H1 (cell line): ENCODE measurements around the gene MRPS15. TPM values are rescaled to one million over a fixed set of nuclear protein-coding genes. Genes with fewer than 3 reads are reported as not detected.

Experiments used
- CTCF ChIA-PET: fragments of 300-600 bp; sonication (Branson Sonifier 250); formaldehyde crosslinking; loops from one replicate; lab custom pipeline; 2021; ENCODE audit not compliant: partially characterized antibody; lab: Charles Lee
- POLR2A ChIA-PET: fragments of 300-600 bp; sonication (Branson Sonifier 250); formaldehyde crosslinking; loops from one replicate; lab custom pipeline; 2021; ENCODE audit warnings: inconsistent platforms; ENCODE audit not compliant: partially characterized antibody; lab: Charles Lee
- DNase-seq, 2 experiments: peaks; one replicate each; pipeline versions ENCODE4 v3.0.0 to v3.0.0-alpha.2; 2010 to 2022; ENCODE audit warnings: low spot score in 2 of 2, low read depth in 1 of 2, mixed read lengths in 1 of 2
- FAIRE-seq: peaks from 2 replicates; lab custom pipeline; 2011; peaks lifted over from hg19 to GRCh38; lab: Jason Lieb, UNC
- H2AFZ ChIP-seq: 2 replicates; pipeline ENCODE4 v1.8.1; 2012; ENCODE audit warnings: low read length, inconsistent platforms
- H2AK5ac ChIP-seq: 2 replicates; pipeline ENCODE4 v1.6.1; 2013; ENCODE audit warnings: low read depth, low read length
- H2BK120ac ChIP-seq: replicated peaks from 2 replicates; pipeline ENCODE3; 2013; ENCODE audit warnings: low read depth, low read length, inconsistent platforms
- H2BK12ac ChIP-seq: 2 replicates; pipeline ENCODE4 v1.6.1; 2013; ENCODE audit warnings: low read depth, low read length
- H2BK15ac ChIP-seq: 2 replicates; pipeline ENCODE4 v1.6.1; 2013; ENCODE audit warnings: low read length
- H2BK20ac ChIP-seq: 2 replicates; pipeline ENCODE4 v1.6.1; 2013; ENCODE audit warnings: low read length
- H2BK5ac ChIP-seq: 2 replicates; pipeline ENCODE4 v1.6.1; 2013; ENCODE audit warnings: low read depth, low read length
- H3K14ac ChIP-seq: 2 replicates; pipeline ENCODE4 v1.6.1; 2013; ENCODE audit warnings: inconsistent platforms; ENCODE audit not compliant: insufficient read length
- H3K18ac ChIP-seq: 2 replicates; pipeline ENCODE4 v1.6.1; 2013; ENCODE audit warnings: low read length; ENCODE audit errors: extremely low read depth
- H3K23ac ChIP-seq: 2 replicates; pipeline ENCODE4 v1.6.1; 2013; ENCODE audit warnings: inconsistent platforms; ENCODE audit not compliant: insufficient read length
- H3K23me2 ChIP-seq: 2 replicates; pipeline ENCODE4 v1.6.1; 2013; ENCODE audit warnings: low read depth, low read length
- H3K27ac ChIP-seq: 2 replicates; pipeline ENCODE4 v1.6.1; 2011; ENCODE audit warnings: low read depth, low read length, inconsistent platforms
- H3K27me3 ChIP-seq, 4 experiments: replicated peaks in 1 of 4; 1 replicate in 1 of 4; 2 replicates in 3 of 4; pipeline versions ENCODE4 v1.6.1 to v1.8.1; 2011 to 2013; ENCODE audit warnings: low read length in 3 of 4, mild to moderate bottlenecking in 3 of 4, inconsistent platforms in 2 of 4, mixed read lengths in 2 of 4, moderate library complexity in 1 of 4; ENCODE audit not compliant: control insufficient read depth in 3 of 4, insufficient read depth in 3 of 4; ENCODE audit errors: extremely low read depth in 1 of 4
- H3K36me3 ChIP-seq, 4 experiments: 2 replicates each; pipeline versions ENCODE4 v1.6.1 to v1.8.1; 2011 to 2013; ENCODE audit warnings: mild to moderate bottlenecking in 4 of 4, low read length in 3 of 4, moderate library complexity in 2 of 4, control low read depth in 1 of 4, inconsistent platforms in 1 of 4; ENCODE audit not compliant: insufficient read depth in 4 of 4, control insufficient read depth in 2 of 4
- H3K4ac ChIP-seq: replicated peaks from 2 replicates; pipeline ENCODE3; 2013; ENCODE audit warnings: low read length, low read depth, mixed read lengths, inconsistent platforms; ENCODE audit not compliant: insufficient read length
- H3K4me1 ChIP-seq, 4 experiments: replicated peaks in 1 of 4; 1 replicate in 1 of 4; 2 replicates in 3 of 4; pipeline versions ENCODE4 v1.6.1 to v1.8.1; 2011 to 2013; ENCODE audit warnings: low read length in 3 of 4, inconsistent platforms in 2 of 4, mixed read lengths in 1 of 4; ENCODE audit not compliant: insufficient read depth in 4 of 4, control insufficient read depth in 3 of 4
- H3K4me2 ChIP-seq, 2 experiments: 2 replicates each; pipeline versions ENCODE4 v1.6.1 to v1.8.1; 2011 to 2013; ENCODE audit warnings: low read depth in 2 of 2, low read length in 2 of 2, control low read depth in 1 of 2, inconsistent platforms in 1 of 2, mild to moderate bottlenecking in 1 of 2; ENCODE audit not compliant: insufficient read depth in 1 of 2
- H3K4me3 ChIP-seq, 4 experiments: fragments of 200-600, 300-600 bp in 1 of 4; sonication (generic), shearing (Covaris generic), sonication (Bioruptor Twin) in 1 of 4; 2 replicates each; pipeline versions ENCODE4 v1.5.1 to v1.8.1; 2011 to 2016; ENCODE audit warnings: low read length in 4 of 4, low read depth in 3 of 4, control low read depth in 2 of 4, inconsistent platforms in 2 of 4, mild to moderate bottlenecking in 2 of 4, mixed read lengths in 1 of 4, moderate library complexity in 1 of 4; ENCODE audit not compliant: insufficient read depth in 2 of 4; ENCODE audit errors: extremely low read depth in 1 of 4
- H3K56ac ChIP-seq: replicated peaks from 2 replicates; pipeline ENCODE3; 2013; ENCODE audit warnings: low read depth, mild to moderate bottlenecking, mixed read lengths, low read length, inconsistent platforms; ENCODE audit not compliant: insufficient read length
- H3K79me1 ChIP-seq: 2 replicates; pipeline ENCODE4 v1.6.1; 2013; ENCODE audit warnings: low read depth, low read length, control low read depth
- H3K79me2 ChIP-seq, 2 experiments: 2 replicates each; pipeline versions ENCODE4 v1.6.1 to v1.8.1; 2012 to 2013; ENCODE audit warnings: low read length in 2 of 2, mild to moderate bottlenecking in 2 of 2, inconsistent platforms in 1 of 2; ENCODE audit not compliant: insufficient read depth in 2 of 2, control insufficient read depth in 1 of 2
- H3K9ac ChIP-seq, 4 experiments: replicated peaks in 1 of 4; 1 replicate in 1 of 4; 2 replicates in 3 of 4; pipeline versions ENCODE4 v1.6.1 to v1.8.1; 2011 to 2013; ENCODE audit warnings: low read depth in 3 of 4, low read length in 3 of 4, control low read depth in 2 of 4, mild to moderate bottlenecking in 2 of 4, moderate library complexity in 2 of 4, inconsistent platforms in 1 of 4; ENCODE audit errors: extremely low read depth in 1 of 4
- H3K9me3 ChIP-seq, 2 experiments: 2 replicates each; pipeline versions ENCODE4 v1.6.1 to v1.8.1; 2012 to 2013; ENCODE audit warnings: mild to moderate bottlenecking in 2 of 2, moderate library complexity in 2 of 2, control low read depth in 1 of 2, inconsistent platforms in 1 of 2, low read depth in 1 of 2, low read length in 1 of 2, mixed read lengths in 1 of 2; ENCODE audit not compliant: insufficient read depth in 2 of 2
- H4K20me1 ChIP-seq, 2 experiments: replicated peaks in 1 of 2; 2 replicates each; pipeline versions ENCODE3 to v1.8.1; 2011 to 2013; ENCODE audit warnings: inconsistent platforms in 2 of 2, low read length in 2 of 2, mild to moderate bottlenecking in 1 of 2; ENCODE audit not compliant: insufficient read depth in 2 of 2, control insufficient read depth in 1 of 2
- H4K5ac ChIP-seq: 2 replicates; pipeline ENCODE4 v1.6.1; 2013; ENCODE audit warnings: low read length, low read depth, mixed read lengths, inconsistent platforms; ENCODE audit not compliant: insufficient read length
- H4K8ac ChIP-seq: 2 replicates; pipeline ENCODE4 v1.8.0; 2013; ENCODE audit warnings: mild to moderate bottlenecking, moderate library complexity, low read length, inconsistent platforms; ENCODE audit not compliant: insufficient read depth; ENCODE audit errors: extremely low read depth
- H4K91ac ChIP-seq: replicated peaks from 2 replicates; pipeline ENCODE3; 2013; ENCODE audit warnings: low read length, mixed read lengths, inconsistent platforms; ENCODE audit not compliant: insufficient read length
- ATF2 ChIP-seq: IDR thresholded peaks from 2 replicates; pipeline ENCODE4 v1.6.1; 2012; ENCODE audit warnings: low read length, inconsistent platforms
- ATF3 ChIP-seq: IDR thresholded peaks from 2 replicates; pipeline ENCODE4 v1.6.1; 2011; ENCODE audit warnings: low read depth, mild to moderate bottlenecking, low read length; ENCODE audit not compliant: insufficient read depth
- EGR1 ChIP-seq: IDR thresholded peaks from 2 replicates; pipeline ENCODE4 v1.6.1; 2011; ENCODE audit warnings: low read depth, low read length, borderline replicate concordance
- EP300 ChIP-seq, 2 experiments: IDR thresholded peaks; 1 replicate in 1 of 2; 2 replicates in 1 of 2; pipeline ENCODE4 v1.6.1; 2011 to 2012; ENCODE audit warnings: low read depth in 2 of 2, low read length in 2 of 2, mild to moderate bottlenecking in 2 of 2, borderline replicate concordance in 1 of 2, inconsistent platforms in 1 of 2, moderate library complexity in 1 of 2
- JUN ChIP-seq: IDR thresholded peaks from 2 replicates; pipeline ENCODE4 v1.6.1; 2011; ENCODE audit warnings: low read depth, mild to moderate bottlenecking, improper control_type of control experiment, low read length
- MAX ChIP-seq: IDR thresholded peaks from 2 replicates; pipeline ENCODE4 v1.6.1; 2012; ENCODE audit warnings: inconsistent platforms
- POLR2A ChIP-seq, 2 experiments: IDR thresholded peaks; 1 replicate in 1 of 2; 2 replicates in 1 of 2; pipeline ENCODE4 v1.6.1; 2011; ENCODE audit warnings: low read depth in 2 of 2, low read length in 2 of 2, mild to moderate bottlenecking in 2 of 2; ENCODE audit errors: control extremely low read depth in 1 of 2
- SIN3A ChIP-seq, 2 experiments: IDR thresholded peaks in 1 of 2; conservative IDR thresholded peaks in 1 of 2; 2 replicates each; pipeline ENCODE4 v1.6.1; 2011 to 2012; ENCODE audit warnings: low read length in 2 of 2, improper control_type of control experiment in 1 of 2, low read depth in 1 of 2, mild to moderate bottlenecking in 1 of 2
- SRF ChIP-seq: IDR thresholded peaks from 2 replicates; pipeline ENCODE4 v1.6.1; 2011; ENCODE audit warnings: mild to moderate bottlenecking, low read depth, low read length, moderate library complexity
- WGBS, 2 experiments: shearing (Covaris generic) in 1 of 2; methylation state at CpG; one replicate each; pipeline versions ENCODE4 v1.1.6 to v1.1.7; 2013 to 2015; ENCODE audit warnings: low lambda C conversion rate in 2 of 2, mixed read lengths in 2 of 2, inconsistent platforms in 1 of 2, low coverage in 1 of 2, missing lambda C conversion rate in 1 of 2; ENCODE audit not compliant: insufficient replicate concordance in 2 of 2, insufficient coverage in 1 of 2, insufficient read length in 1 of 2; ENCODE audit errors: extremely low coverage in 1 of 2, missing lambda C conversion rate in 1 of 2; 5-methylcytosine and 5-hydroxymethylcytosine counted together
- polyA plus RNA-seq, 7 experiments: library from polyadenylated mRNA; depleted of rRNA in 3 of 7; stranded (reverse) in 5 of 7; unstranded in 2 of 7; fragments of >200 nt in 5 of 7; fragments of 200-250 nt in 2 of 7; gene quantifications; 1 replicate in 5 of 7; 2 replicates in 1 of 7; 4 replicates in 1 of 7; pipeline versions ENCODE4 v1.2.1 to v1.2.3, GENCODE V29; 2011 to 2013; ENCODE audit warnings: missing spikeins in 2 of 7, mixed read lengths in 2 of 7
- total RNA-seq: library from RNA; stranded (reverse); fragmentation: NEBNext Ultra II Directional; extraction: Animal tissue kit (Norgen Biotek cat#: 25700); gene quantifications from 2 replicates; pipeline ENCODE4 v1.2.1, GENCODE V29; 2021

Gene MRPS15
- total and polyA plus RNA-seq, 2 of the 8 experiments (the other 6 are each of a cell fraction or from before 2014, with no cell fraction given): 53.6 to 129 TPM

GRCh38 chr1:36419569-36419968 is 44.6 kb downstream of the MRPS15 start:
- no peaks in the 10 kb centered on the region for H3K9me3 ChIP-seq
- no peak overlapping the region for H2AFZ ChIP-seq
- H3K14ac ChIP-seq: no peak overlapping the region
- CTCF ChIA-PET: interaction anchor here (0.6 to 4.0 kb wide), 20 partner anchors 10 to 715 kb away, joined by 3 to 21 read pairs (median 4); partner anchors contain the start of gene SH3D21
- no peak overlapping the region for H3K18ac ChIP-seq
- no peaks in the 10 kb centered on the region for H3K23me2 ChIP-seq
- no peak overlapping the region for H2BK5ac ChIP-seq
- no peak overlapping the region for H2BK120ac ChIP-seq
- H4K8ac ChIP-seq: no peak overlapping the region; the same call in 1 of the 2 replicates
- no peak overlapping the region for H3K4ac ChIP-seq
- FAIRE-seq: no peak
- no peak overlapping the region for H3K56ac ChIP-seq
- no peaks in the 10 kb centered on the region for H3K36me3 ChIP-seq
- no peak overlapping the region for H3K4me3 ChIP-seq
- WGBS, 2 experiments: 85% methylated on average over 4 of the region's 4 CpGs; no CpG with 5 or more reads in 1 of the 2 experiments
- no peak overlapping the region for H2BK12ac ChIP-seq
- H2BK15ac ChIP-seq: no peak overlapping the region
- POLR2A ChIA-PET: interaction anchor here (0.9 to 3.3 kb wide), 3 partner anchors 14 to 33 kb away, joined by 3 to 18 read pairs (median 3); partner anchors contain the start of gene LSM10
- no peak overlapping the region for H4K91ac ChIP-seq
- H2BK20ac ChIP-seq: no peak overlapping the region
- no peaks in the 10 kb centered on the region for H3K79me1 ChIP-seq
- TF ChIP-seq ATF2 (no peak), JUN (no peak), MAX (no peak), EP300 (IDR thresholded peaks at IDR 0.05; ENCODE audit: borderline replicate concordance in 1 of 2, low read depth in 2 of 2, low read length in 2 of 2) (no peak), POLR2A (IDR thresholded peaks at IDR 0.05; ENCODE audit: control extremely low read depth in 1 of 2, low read depth in 2 of 2, low read length in 2 of 2) (no peak), EGR1 (no peak), SRF (no peak), SIN3A (conservative IDR thresholded peaks at IDR 0.05 in 1 of 2, IDR thresholded peaks at IDR 0.05 in 1 of 2; ENCODE audit: low read depth in 1 of 2, low read length in 2 of 2) (no peak), ATF3 (no peak)
- no peaks in the 10 kb centered on the region for H3K4me1 ChIP-seq
- H4K20me1 ChIP-seq: no peaks in the 10 kb centered on the region
- no peak overlapping the region for H3K27ac ChIP-seq
- no peak overlapping the region for H4K5ac ChIP-seq
- H3K79me2 ChIP-seq: no peaks in the 10 kb centered on the region
- no peak for DNase-seq
- H3K23ac ChIP-seq: no peak overlapping the region
- H2AK5ac ChIP-seq: no peak overlapping the region
- no peak overlapping the region for H3K4me2 ChIP-seq
- no peak overlapping the region for H3K9ac ChIP-seq
- H3K27me3 ChIP-seq: no peaks in the 10 kb centered on the region
